ENCODE measurements around the gene GLP2R. TPM values are rescaled to one million over a fixed set of nuclear protein-coding genes. Genes with fewer than 3 reads are reported as not detected.

GLP2R gene
- total and polyA plus RNA-seq, 2 of the 8 experiments (the other 6 are each of a cell fraction or from before 2014, with no cell fraction given), result not detected

- H2AK5ac ChIP-seq (ENCODE audit: low read depth, low read length), result no peak overlapping the region
- no peak overlapping the region for H4K5ac ChIP-seq (ENCODE audit: insufficient read length, low read depth, low read length)
- no peak overlapping the region for H4K91ac ChIP-seq (replicated peaks; ENCODE audit: insufficient read length, low read length)
- H3K9me3 ChIP-seq (ENCODE audit: insufficient read depth in 2 of 2, low read depth in 1 of 2, low read length in 1 of 2), result peaks cover 0 to 3% of the 10 kb centered on the region in 2 experiments; a peak in 2 of 4 replicates
- H2BK12ac ChIP-seq (ENCODE audit: low read depth, low read length), result no peak overlapping the region
- no peaks in the 10 kb centered on the region for H3K79me2 ChIP-seq (ENCODE audit: control insufficient read depth in 1 of 2, insufficient read depth in 2 of 2, low read length in 2 of 2)
- ChIA-PET CTCF (ENCODE audit: partially characterized antibody) (interaction anchor here (0.7 to 7.6 kb wide), 4 partner anchors 13 to 212 kb away, joined by 3 to 75 read pairs (median 4); partner anchors contain the start of gene RCVRN), POLR2A (ENCODE audit: partially characterized antibody) (interaction anchor here (1.3 kb wide), 1 partner anchor 15 kb away, joined by 3 read pairs; no protein-coding TSS in a partner anchor)
- no peak overlapping the region for H2AFZ ChIP-seq (ENCODE audit: low read length)
- H3K23me2 ChIP-seq (ENCODE audit: low read depth, low read length), result no peaks in the 10 kb centered on the region
- no peak overlapping the region for H3K56ac ChIP-seq (replicated peaks; ENCODE audit: insufficient read length, low read depth, low read length)
- no peak overlapping the region for H2BK120ac ChIP-seq (replicated peaks; ENCODE audit: low read depth, low read length)
- H3K4me1 ChIP-seq (replicated peaks in 1 of 4; ENCODE audit: control insufficient read depth in 3 of 4, insufficient read depth in 4 of 4, low read length in 3 of 4), result no peaks in the 10 kb centered on the region
- FAIRE-seq (no peak), DNase-seq (ENCODE audit: low read depth in 1 of 2, low spot score in 2 of 2) (no peak)
- H2BK20ac ChIP-seq (ENCODE audit: low read length), result no peak overlapping the region
- no peak overlapping the region for H2BK15ac ChIP-seq (ENCODE audit: low read length)
- no peak overlapping the region for H4K8ac ChIP-seq (ENCODE audit: extremely low read depth, insufficient read depth, low read length)
- H3K23ac ChIP-seq (ENCODE audit: insufficient read length), result no peak overlapping the region
- H3K4me3 ChIP-seq (ENCODE audit: extremely low read depth in 1 of 4, insufficient read depth in 2 of 4, low read depth in 3 of 4, low read length in 4 of 4), result no peak overlapping the region
- H2BK5ac ChIP-seq (ENCODE audit: low read depth, low read length), result no peak overlapping the region; the same call in 1 of the 2 replicates
- H3K4ac ChIP-seq (replicated peaks; ENCODE audit: insufficient read length, low read depth, low read length), result no peak overlapping the region
- no peak overlapping the region; the same call in none of the 2 replicates for H3K18ac ChIP-seq (ENCODE audit: extremely low read depth, low read length)
- TF ChIP-seq RNF2 (IDR thresholded peaks at IDR 0.05; ENCODE audit: borderline replicate concordance, low read depth, low read length, missing control alignments, poor library complexity, severe bottlenecking), result no peak
- no peak overlapping the region for H3K9ac ChIP-seq (replicated peaks in 1 of 4; ENCODE audit: extremely low read depth in 1 of 4, low read depth in 3 of 4, low read length in 3 of 4)
- H4K20me1 ChIP-seq (replicated peaks in 1 of 2; ENCODE audit: control insufficient read depth in 1 of 2, insufficient read depth in 2 of 2, low read length in 2 of 2), result peaks cover 0 to 2% of the 10 kb centered on the region in 2 experiments
- H3K14ac ChIP-seq (ENCODE audit: insufficient read length), result no peak overlapping the region
- H3K27me3 ChIP-seq (replicated peaks in 1 of 4; ENCODE audit: control insufficient read depth in 3 of 4, extremely low read depth in 1 of 4, insufficient read depth in 3 of 4, low read length in 3 of 4), result no peaks in the 10 kb centered on the region
- H3K36me3 ChIP-seq (ENCODE audit: control insufficient read depth in 2 of 4, insufficient read depth in 4 of 4, low read length in 3 of 4), result no peaks in the 10 kb centered on the region
- 90% methylated on average over 9 of the region's 9 CpGs; no CpG with 5 or more reads in 1 of the 2 experiments for WGBS, 2 experiments (ENCODE audit: extremely low coverage in 1 of 2, insufficient coverage in 1 of 2, insufficient read length in 1 of 2, insufficient replicate concordance in 2 of 2, low coverage in 1 of 2, low lambda C conversion rate in 2 of 2, missing lambda C conversion rate in 1 of 2)
- no peaks in the 10 kb centered on the region for H3K79me1 ChIP-seq (ENCODE audit: low read depth, low read length)
- H3K4me2 ChIP-seq (ENCODE audit: insufficient read depth in 1 of 2, low read depth in 2 of 2, low read length in 2 of 2), result no peak overlapping the region
- H3K27ac ChIP-seq (ENCODE audit: low read depth, low read length), result no peak overlapping the region
These were observed 115.1 kb downstream of the GLP2R start for GRCh38 chr17:9940841-9941240.

All from H1 (cell line).